Retinal pigment epithelial cell (primary cell): ENCODE results near the gene NFYC.

ENCODE experiments used
- DNase-seq: peaks from one replicate; pipeline ENCODE4 v3.0.0-alpha.2; 2010; ENCODE audit warnings: low read depth
- H3K4me3 ChIP-seq: 2 replicates; pipeline ENCODE4 v1.5.1; 2011; ENCODE audit warnings: mild to moderate bottlenecking, low read length, control low read depth, moderate library complexity
- TF ChIP-seq, protein P1 (sequence below): conservative IDR thresholded peaks from 2 replicates; pipeline ENCODE4 v1.5.1; 2011; ENCODE audit warnings: low read depth, low read length, control low read depth, inconsistent platforms

The NFYC gene

DNA sequence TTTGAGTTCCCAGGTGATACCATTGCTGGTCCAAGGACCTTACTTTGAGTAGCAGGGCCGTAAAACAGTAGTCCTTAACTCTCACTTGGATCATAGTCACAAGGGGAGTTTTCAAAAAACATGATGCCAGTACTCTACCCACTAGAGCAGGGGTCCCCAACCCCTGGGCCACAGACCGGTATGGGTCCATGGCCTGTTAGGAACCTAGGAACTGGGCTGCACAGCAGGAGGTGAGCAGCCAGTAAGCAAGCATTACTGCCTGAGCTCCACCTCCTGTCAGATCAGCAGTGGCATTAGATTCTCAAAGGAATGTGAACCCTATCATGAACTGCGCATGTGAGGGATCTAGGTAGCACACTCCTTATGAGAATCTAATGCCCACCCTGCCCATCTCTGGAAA lies 52.4 kb downstream of the NFYC start:
- TF ChIP-seq, protein P1, sequence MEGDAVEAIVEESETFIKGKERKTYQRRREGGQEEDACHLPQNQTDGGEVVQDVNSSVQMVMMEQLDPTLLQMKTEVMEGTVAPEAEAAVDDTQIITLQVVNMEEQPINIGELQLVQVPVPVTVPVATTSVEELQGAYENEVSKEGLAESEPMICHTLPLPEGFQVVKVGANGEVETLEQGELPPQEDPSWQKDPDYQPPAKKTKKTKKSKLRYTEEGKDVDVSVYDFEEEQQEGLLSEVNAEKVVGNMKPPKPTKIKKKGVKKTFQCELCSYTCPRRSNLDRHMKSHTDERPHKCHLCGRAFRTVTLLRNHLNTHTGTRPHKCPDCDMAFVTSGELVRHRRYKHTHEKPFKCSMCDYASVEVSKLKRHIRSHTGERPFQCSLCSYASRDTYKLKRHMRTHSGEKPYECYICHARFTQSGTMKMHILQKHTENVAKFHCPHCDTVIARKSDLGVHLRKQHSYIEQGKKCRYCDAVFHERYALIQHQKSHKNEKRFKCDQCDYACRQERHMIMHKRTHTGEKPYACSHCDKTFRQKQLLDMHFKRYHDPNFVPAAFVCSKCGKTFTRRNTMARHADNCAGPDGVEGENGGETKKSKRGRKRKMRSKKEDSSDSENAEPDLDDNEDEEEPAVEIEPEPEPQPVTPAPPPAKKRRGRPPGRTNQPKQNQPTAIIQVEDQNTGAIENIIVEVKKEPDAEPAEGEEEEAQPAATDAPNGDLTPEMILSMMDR, result no peak
- no peak for DNase-seq
- H3K4me3 ChIP-seq, result no peak overlapping the region

DNA sequence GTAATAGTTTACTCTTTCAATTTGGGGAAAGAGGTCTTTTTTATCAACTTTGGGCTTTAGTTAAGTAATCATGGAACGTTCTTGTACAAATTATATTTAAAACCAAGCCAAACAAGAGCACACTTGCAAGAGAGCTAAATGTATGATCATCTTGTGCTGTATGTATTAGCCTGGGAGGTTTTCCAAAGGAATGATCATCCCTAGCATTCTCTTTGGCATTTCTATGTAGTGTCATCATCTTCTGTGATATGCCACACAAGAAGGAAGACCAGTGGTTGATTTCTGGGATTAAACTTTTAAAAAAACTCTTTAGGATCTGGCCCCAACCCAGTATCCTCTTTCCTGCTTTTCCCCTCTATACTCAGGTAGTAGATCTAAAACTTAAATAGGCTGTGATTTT lies 53.7 kb downstream of the NFYC start:
- TF ChIP-seq, protein P1, result no peak
- H3K4me3 ChIP-seq, result no peak overlapping the region
- DNase-seq, result no peak

DNA sequence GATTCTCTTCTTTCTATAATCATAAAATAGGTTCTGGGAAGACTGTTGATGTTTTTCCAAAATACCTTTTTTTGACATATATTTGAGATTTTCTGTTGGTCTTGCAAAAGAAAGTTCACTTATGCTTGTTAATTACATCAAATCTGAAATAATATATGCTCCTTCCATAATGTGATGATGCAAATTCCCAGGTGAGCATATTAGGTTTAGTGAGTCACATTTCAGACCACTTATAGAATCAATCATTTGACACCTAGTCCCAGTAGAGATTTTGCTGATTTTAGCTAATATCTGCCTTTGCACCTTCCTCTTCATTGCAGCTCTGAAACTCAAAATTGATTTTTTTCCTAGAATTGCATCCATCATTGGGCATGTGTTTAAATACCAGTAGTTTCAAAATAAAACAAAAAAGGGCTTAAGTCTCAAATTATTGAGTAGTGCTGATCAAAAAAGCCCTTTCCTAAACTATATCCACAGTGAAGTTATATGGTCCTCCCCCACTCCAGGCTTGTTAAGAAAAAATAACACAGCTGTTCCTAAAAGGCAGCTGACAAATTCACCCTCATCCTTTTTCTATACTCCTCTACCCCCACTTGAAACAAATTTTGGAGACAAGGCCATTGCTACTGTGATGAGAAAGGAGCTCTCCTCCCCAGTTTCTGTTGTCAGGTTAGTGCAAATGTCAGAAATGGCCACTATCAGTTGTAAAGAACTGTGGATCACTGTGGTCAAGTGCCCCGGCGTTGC lies 55.0 kb downstream of the NFYC start:
- TF ChIP-seq, protein P1, result no peak
- DNase-seq, result no peak
- H3K4me3 ChIP-seq, result no peak overlapping the region

DNA sequence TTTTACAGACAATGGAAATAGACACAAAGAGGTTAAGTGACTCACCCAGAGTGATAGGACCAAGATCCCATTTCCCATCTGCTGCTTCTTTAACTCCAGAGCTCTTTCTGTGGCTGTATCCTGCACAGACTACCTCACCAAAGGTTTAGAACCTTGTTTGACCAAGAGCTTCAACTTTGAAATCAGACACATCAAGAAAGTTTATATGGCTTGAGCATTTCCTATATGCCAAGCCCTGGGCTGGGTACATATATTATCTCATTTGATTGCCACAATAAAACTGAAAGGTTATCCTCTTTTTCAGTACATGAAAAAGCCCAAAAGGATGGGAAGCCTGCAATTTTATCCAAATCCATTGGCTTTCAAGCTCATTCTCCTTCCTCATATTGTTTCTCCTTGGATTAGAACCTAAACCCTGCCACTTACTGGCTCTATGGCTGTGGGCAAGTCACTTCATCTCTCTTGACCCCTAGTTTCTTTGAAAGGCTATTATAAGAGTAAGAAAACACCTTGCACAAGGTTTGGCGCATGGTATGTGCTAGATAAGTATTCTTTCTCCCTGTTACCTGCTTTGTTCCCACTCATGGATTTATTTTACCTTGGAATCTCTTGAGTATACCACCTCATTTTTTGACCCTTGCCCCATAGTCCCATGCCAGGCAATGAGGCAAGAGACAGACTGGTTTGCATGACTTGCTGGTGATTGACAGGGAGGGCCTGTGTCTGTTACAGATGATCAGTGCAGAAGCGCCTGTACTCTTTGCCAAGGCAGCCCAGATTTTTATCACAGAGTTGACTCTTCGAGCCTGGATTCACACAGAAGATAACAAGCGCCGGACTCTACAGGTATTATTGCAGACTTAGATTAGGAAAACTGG lies 57.6 kb downstream of the NFYC start:
- no peak for DNase-seq
- TF ChIP-seq, protein P1, result no peak
- no peak overlapping the region for H3K4me3 ChIP-seq

DNA sequence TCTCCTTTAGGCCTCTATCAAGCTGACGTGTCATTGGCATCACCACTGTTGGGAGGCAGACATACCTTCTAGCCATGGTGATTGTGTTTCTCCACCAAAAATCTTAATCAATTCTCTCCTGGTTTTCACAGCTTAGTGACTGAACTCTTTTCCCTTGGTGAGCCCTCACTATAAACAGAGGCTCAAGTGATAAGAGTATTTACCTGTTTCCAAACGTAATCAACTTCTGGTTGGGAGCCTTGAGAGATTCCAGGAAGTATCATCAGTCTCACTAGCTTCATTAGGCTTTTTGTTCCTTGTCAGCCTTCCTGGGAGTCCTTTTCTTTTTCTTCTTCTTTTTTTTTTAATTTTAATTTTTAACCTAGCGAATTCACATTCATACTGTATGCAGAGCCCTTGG lies 58.3 kb downstream of the NFYC start:
- no peak overlapping the region for H3K4me3 ChIP-seq
- TF ChIP-seq, protein P1, result no peak
- DNase-seq, result no peak

DNA sequence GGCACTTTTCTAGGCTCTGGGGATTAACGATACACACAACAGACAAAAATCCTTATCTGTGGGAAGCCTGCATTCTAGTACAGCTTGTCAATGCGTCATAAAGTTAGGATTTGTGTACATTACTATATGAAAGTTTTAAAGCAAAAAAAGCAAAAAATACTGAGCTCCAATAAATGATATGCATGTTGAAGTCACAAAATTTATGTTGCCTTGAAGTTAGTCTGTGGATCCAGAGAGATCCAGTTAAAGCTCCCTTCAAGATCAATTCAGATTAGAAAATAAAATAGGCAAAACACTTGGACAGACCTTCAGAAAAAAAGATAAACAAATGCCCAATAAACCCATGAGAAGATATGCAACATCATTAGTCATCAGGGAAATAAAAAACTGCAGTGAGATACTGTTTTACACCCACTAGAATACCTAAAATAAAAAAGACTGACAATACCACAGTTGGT lies 59.0 kb downstream of the NFYC start:
- H3K4me3 ChIP-seq, result no peak overlapping the region
- TF ChIP-seq, protein P1, result no peak
- no peak for DNase-seq
